Esophagus squamous epithelium (tissue), 5 donors: ENCODE data around the gene TPRX1. TPM values are rescaled to one million over a fixed set of nuclear protein-coding genes. Genes with fewer than 3 reads are reported as not detected.

Source experiments
- DNase-seq: peaks from one replicate; lab custom pipeline; 2025; lab: John Stamatoyannopoulos, UW
- H3K27ac ChIP-seq, 4 donors: fragments of 200-600 bp; sonication (generic); one replicate each; pipeline ENCODE4 v1.5.1; 2016 to 2019; ENCODE audit warnings: mild to moderate bottlenecking in 1 of 4
- H3K27me3 ChIP-seq, 4 donors: fragments of 200-600 bp; sonication (generic); 1 replicate in 3 of 4; 2 replicates in 1 of 4; pipeline versions ENCODE4 v1.5.1 to v1.6.0; 2017 to 2021; ENCODE audit warnings: antibody characterized with exemption in 1 of 4
- H3K36me3 ChIP-seq, 3 donors: fragments of 200-600 bp; sonication (generic); one replicate each; pipeline ENCODE4 v1.5.1; 2016 to 2019
- H3K4me1 ChIP-seq, 3 donors: fragments of 200-600 bp; sonication (generic); one replicate each; pipeline ENCODE4 v1.5.1; 2017 to 2019
- H3K4me3 ChIP-seq, 4 donors: fragments of 200-600 bp; sonication (generic); 1 replicate in 3 of 4; 2 replicates in 1 of 4; pipeline ENCODE4 v1.5.1; 2016 to 2019; ENCODE audit warnings: mild to moderate bottlenecking in 2 of 4, moderate library complexity in 1 of 4
- H3K9me3 ChIP-seq, 3 donors: fragments of 200-600 bp; sonication (generic); one replicate each; pipeline ENCODE4 v1.5.1; 2016 to 2019
- POLR2A ChIP-seq, 4 donors: fragments of 450-650 bp; IDR thresholded peaks; one replicate each; pipeline ENCODE4 v1.6.1; 2017; ENCODE audit warnings: antibody characterized with exemption in 4 of 4, mild to moderate bottlenecking in 4 of 4, moderate library complexity in 3 of 4
- WGBS, 2 donors: methylation state at CpG; one replicate each; pipeline ENCODE4 v1.1.5; 2018; 5-methylcytosine and 5-hydroxymethylcytosine counted together
- intact Hi-C: fragments of 100-400 bp; cut with DNase I; formaldehyde crosslinking; loops from one replicate; pipeline ENCODE4 v1.15.0; 2022
- total RNA-seq, 4 donors: library from RNA; depleted of rRNA; stranded (reverse); fragments of >200 nt; gene quantifications; one replicate each; pipeline ENCODE4 v1.1.0, GENCODE V29; 2016
- TF ChIP-seq, protein P1 (sequence below), 6 experiments: fragments of 450-650 bp in 4 of 6; fragments of 200-600 bp in 2 of 6; sonication (generic) in 2 of 6; IDR thresholded peaks; one replicate each; pipeline ENCODE4 v1.5.1; 2016 to 2019; ENCODE audit warnings: antibody characterized with exemption in 6 of 6, mild to moderate bottlenecking in 4 of 6, moderate library complexity in 4 of 6
- donor health status: DM: yes; HTN: yes; CAD: no.

TPRX1 gene
- total RNA-seq, 4 donors from 2014 or later, result not detected

DNA sequence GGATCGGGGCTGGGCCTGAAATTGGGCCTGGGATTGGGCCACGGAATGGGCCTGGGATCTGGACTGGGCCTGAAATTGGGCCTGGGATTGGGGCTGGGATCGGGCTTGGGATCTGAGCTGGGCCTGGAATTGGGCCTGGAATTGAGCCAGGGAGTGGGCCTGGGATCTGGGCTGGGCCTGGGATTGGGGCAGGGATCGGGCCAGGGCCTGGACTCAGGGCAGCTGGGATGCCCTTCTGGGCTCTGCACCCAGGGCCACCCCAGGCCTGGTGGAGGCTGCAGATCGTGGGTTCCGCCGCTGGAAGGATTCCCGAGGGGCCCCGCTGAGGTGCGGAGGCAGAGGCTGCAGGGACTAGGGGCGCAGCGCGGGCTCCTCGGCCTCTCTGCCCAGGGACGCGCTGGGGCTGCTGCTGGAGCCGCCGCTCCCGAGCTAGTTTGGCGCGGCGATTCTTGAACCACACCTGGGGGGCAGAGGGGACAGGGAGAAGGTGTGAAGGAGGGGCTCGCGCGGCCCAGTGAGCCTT is 1.8 kb downstream of the TPRX1 start:
- intact Hi-C loops, result no loop called here
- Histone ChIP-seq H3K9me3 (no peaks in the 10 kb centered on the region), H3K36me3 (no peaks in the 10 kb centered on the region), H3K27ac (no peak overlapping the region), H3K4me3 (no peak overlapping the region), H3K4me1 (no peaks in the 10 kb centered on the region), H3K27me3 (peaks cover 0 to 7% (median 0%) of the 10 kb centered on the region in 4 donors)
- TF ChIP-seq POLR2A (IDR thresholded peaks at IDR 0.05), result no peak
- TF ChIP-seq, protein P1, sequence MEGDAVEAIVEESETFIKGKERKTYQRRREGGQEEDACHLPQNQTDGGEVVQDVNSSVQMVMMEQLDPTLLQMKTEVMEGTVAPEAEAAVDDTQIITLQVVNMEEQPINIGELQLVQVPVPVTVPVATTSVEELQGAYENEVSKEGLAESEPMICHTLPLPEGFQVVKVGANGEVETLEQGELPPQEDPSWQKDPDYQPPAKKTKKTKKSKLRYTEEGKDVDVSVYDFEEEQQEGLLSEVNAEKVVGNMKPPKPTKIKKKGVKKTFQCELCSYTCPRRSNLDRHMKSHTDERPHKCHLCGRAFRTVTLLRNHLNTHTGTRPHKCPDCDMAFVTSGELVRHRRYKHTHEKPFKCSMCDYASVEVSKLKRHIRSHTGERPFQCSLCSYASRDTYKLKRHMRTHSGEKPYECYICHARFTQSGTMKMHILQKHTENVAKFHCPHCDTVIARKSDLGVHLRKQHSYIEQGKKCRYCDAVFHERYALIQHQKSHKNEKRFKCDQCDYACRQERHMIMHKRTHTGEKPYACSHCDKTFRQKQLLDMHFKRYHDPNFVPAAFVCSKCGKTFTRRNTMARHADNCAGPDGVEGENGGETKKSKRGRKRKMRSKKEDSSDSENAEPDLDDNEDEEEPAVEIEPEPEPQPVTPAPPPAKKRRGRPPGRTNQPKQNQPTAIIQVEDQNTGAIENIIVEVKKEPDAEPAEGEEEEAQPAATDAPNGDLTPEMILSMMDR (IDR thresholded peaks at IDR 0.05), result no peak
- no peak for DNase-seq
- 80% methylated on average over 1 of the region's 25 CpGs; no CpG with 5 or more reads in 1 of the 2 donors for WGBS, 2 donors

DNA sequence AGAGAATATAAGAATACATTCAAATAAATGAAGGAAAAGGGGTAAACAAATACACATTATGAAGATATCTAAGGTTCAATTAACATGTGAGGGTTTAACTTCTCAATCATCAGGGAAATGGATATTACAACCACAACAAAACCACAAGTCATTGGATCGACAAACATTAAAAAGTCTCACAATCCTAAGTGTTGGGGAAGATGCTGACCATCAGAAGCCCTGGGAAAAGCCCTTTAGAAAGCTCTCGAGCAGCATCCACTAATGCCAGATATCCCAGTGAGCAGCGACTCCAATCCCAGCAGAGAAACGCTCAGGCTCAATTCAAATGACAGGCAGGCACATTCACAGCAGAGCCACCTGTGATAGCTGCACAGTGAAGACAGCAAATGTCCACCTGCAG is 3.1 kb downstream of the TPRX1 start:
- H3K27me3 ChIP-seq, result peaks cover 0 to 7% (median 0%) of the 10 kb centered on the region in 4 donors
- H3K9me3 ChIP-seq, result no peaks in the 10 kb centered on the region
- no peaks in the 10 kb centered on the region for H3K36me3 ChIP-seq
- H3K4me1 ChIP-seq, result no peaks in the 10 kb centered on the region
- DNase-seq, result no peak
- TF ChIP-seq POLR2A (IDR thresholded peaks at IDR 0.05), result no peak
- TF ChIP-seq, protein P1 (IDR thresholded peaks at IDR 0.05), result no peak
- no peak overlapping the region for H3K27ac ChIP-seq
- H3K4me3 ChIP-seq, result no peak overlapping the region
- intact Hi-C loops, result no loop called here
- WGBS, 2 donors, result 80 to 86% methylated on average over 4 of the region's 4 CpGs

DNA sequence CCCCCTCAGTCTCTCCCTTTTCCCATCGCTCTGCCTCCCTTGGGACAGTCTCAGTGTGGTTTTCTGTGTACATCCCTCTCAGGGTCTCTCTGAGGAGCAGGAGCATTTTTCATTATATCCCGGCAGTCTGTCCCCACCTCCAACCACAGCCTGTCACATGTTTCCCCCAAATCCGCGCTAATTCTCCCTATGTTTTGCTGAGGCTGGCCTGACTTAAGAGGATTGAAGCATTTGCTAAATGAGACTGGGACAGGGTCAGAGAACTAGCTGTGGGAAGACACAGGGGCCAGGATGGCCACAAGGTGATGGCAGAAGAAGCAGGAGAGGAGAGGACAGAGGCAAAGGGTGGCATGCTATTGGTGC is 5.5 kb downstream of the TPRX1 start:
- no peaks in the 10 kb centered on the region for H3K9me3 ChIP-seq
- no peak for TF ChIP-seq POLR2A (IDR thresholded peaks at IDR 0.05)
- TF ChIP-seq, protein P1 (IDR thresholded peaks at IDR 0.05), result no peak
- intact Hi-C loops, result loop anchor here (10.0 kb wide), 1 partner anchor 364 kb away; no protein-coding TSS in a partner anchor

DNA sequence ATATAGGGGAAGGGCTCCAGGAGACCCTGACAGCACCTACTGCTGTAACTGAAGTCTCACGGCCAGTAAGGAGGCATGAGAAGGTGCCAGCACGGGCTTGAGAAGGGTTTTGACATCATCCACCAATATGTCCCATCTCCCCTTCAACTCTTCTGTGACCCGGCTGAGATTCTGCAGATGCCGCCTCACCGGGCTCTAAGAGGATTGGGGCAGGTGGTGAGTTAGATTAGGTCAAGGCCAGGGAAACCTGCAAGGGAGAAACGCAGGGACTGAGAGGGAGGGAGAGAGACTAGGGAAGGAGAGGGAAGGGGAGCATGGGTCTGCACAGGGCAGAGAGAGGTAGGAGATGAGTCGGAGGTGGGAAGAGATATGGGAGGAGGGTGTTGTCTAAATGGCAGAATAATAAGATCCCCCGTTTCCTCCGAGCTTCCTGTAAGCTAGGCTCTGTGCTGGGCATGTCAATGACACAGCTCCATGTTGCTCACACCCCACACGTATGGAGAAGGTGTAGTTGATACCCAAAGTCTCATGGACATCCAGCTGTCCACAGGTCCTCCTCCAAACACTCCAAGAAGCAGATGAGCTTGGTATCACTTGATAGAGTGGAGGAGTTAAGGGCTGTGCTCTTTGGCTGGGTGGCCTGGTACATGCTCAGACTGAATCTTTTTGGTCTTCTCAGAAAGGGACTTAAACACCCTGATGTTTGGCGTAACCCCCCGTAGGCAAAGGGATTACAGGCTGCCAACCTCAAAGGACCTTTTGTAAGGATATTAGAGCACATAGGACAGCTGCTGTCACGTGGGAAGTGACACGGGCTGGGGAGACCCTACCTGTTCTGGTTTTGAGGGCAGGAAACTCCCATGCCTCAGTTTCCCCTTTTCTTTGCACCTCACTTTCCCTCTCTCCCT is 6.1 kb downstream of the TPRX1 start:
- no peaks in the 10 kb centered on the region for H3K9me3 ChIP-seq
- intact Hi-C loops, result loop anchor here (10.0 kb wide), 1 partner anchor 363 kb away; no protein-coding TSS in a partner anchor
- H3K4me3 ChIP-seq, result no peak overlapping the region
- H3K36me3 ChIP-seq, result no peaks in the 10 kb centered on the region
- 52 to 64% methylated on average over 13 to 14 of the region's 14 CpGs for WGBS, 2 donors
- peaks cover 0 to 7% (median 0%) of the 10 kb centered on the region in 4 donors for H3K27me3 ChIP-seq
- H3K4me1 ChIP-seq, result no peaks in the 10 kb centered on the region
- H3K27ac ChIP-seq, result no peak overlapping the region
- TF ChIP-seq, protein P1 (IDR thresholded peaks at IDR 0.05), result no peak
- no peak for TF ChIP-seq POLR2A (IDR thresholded peaks at IDR 0.05)
- no peak for DNase-seq

More for the DNA sequence above, 5.5 kb downstream of the TPRX1 start:
- Histone ChIP-seq H3K4me1 (no peaks in the 10 kb centered on the region), H3K4me3 (no peak overlapping the region), H3K36me3 (no peaks in the 10 kb centered on the region), H3K27me3 (peaks cover 0 to 7% (median 0%) of the 10 kb centered on the region in 4 donors), H3K27ac (no peak overlapping the region)
- WGBS, 2 donors, result 85 to 92% methylated on average over 4 of the region's 4 CpGs
- DNase-seq, result no peak

DNA sequence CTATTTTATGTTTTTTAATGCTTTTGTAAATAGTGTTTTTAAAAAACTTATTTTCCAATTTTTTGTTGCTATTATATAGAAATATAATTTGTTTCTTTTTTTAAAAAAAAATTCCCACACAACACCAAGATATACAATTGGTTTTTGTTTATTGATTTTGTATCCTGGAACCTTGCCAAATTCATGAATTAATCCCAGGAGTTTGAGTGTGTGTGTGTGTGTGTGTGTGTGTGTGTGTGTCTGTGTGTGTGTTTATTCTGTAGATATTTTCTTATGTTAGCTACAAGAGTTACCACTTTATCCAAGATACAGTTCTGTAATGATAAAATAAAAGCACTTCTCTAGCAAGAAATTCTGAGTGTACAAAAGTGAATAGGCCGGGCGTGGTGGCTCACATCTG is 7.6 kb downstream of the TPRX1 start:
- Histone ChIP-seq H3K27ac (no peak overlapping the region), H3K4me1 (no peaks in the 10 kb centered on the region), H3K36me3 (no peaks in the 10 kb centered on the region), H3K4me3 (no peak overlapping the region), H3K27me3 (peaks cover 0 to 7% (median 0%) of the 10 kb centered on the region in 4 donors), H3K9me3 (no peaks in the 10 kb centered on the region)
- intact Hi-C loops, result loop anchor here (10.0 kb wide), 1 partner anchor 362 kb away; no protein-coding TSS in a partner anchor
- TF ChIP-seq, protein P1 (IDR thresholded peaks at IDR 0.05), result no peak
- WGBS, 2 donors, result 63 to 66% methylated on average over 2 of the region's 2 CpGs
- no peak for DNase-seq
